Brain pericyte (primary cell): ENCODE results near the gene THEMIS.
A peak's percentile ranks its signal among the peaks of the same experiment; 100 is the strongest.
"Not testable (repeated sequence)": the region's sequence is repeated elsewhere in the genome, so short reads cannot be mapped to it uniquely, and the experiment has no call there.

Source experiments
- DNase-seq: peaks from one replicate; pipeline ENCODE4 v3.0.0-alpha.2; 2012; ENCODE audit warnings: low read depth, low spot score

Gene THEMIS

DNA sequence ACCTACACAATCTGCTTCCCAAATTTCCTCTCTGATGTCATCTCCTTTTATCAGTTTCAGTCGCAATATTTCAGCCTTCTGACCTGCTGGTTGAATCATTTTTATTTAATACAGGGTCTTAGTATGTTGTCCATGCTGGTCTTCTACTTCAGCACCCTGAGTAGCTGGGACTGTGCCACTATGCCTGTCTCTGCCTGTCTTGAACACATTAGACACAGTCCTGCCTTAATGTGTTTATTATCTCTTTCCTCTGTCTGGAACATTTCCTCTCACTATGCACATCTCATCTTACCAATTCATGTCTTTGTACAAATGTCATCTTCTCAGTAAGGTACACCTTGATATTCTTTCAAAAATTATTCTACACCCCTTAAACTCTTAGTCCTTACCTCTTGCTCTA is 106.5 kb downstream of the THEMIS start:
- DNase-seq = no peak

DNA sequence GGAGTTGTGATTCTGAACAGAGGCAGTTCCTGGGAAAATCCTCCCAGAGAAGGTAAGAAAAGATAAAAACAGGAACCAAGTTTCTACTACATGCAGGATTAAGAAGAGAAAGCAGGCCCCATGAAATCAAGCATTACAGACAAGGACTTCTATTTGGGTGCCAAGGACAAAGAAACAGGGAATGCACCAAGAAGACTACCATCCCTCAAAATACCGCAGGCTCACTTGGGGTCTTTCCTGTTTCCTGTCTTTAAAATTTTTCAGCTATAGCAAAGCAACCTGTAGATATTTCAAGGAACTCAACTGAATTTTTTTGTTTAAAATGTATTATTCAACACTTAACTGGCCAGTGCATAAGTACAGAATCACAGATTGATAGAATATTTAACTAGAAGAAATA is 107.5 kb downstream of the THEMIS start:
- DNase-seq = no peak

DNA sequence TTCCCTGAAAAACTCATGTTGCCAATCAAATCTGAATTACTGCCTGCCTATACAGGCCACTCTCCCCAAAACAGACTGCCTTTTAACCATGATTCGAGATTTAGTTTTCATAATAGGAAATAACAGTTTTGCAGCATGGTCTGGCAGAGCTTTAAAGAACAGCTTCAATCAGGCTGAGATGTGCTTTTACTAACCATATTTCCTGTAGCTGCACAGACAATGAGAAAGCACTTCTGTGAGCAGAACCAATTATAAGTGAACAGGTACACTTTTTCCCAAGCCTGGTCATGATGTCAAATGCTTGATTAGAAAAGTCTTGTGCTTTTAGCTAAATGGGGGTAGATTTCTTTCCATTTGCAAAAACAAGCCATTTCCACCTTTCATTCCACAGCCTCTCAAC is 108.2 kb downstream of the THEMIS start:
- DNase-seq = no peak

DNA sequence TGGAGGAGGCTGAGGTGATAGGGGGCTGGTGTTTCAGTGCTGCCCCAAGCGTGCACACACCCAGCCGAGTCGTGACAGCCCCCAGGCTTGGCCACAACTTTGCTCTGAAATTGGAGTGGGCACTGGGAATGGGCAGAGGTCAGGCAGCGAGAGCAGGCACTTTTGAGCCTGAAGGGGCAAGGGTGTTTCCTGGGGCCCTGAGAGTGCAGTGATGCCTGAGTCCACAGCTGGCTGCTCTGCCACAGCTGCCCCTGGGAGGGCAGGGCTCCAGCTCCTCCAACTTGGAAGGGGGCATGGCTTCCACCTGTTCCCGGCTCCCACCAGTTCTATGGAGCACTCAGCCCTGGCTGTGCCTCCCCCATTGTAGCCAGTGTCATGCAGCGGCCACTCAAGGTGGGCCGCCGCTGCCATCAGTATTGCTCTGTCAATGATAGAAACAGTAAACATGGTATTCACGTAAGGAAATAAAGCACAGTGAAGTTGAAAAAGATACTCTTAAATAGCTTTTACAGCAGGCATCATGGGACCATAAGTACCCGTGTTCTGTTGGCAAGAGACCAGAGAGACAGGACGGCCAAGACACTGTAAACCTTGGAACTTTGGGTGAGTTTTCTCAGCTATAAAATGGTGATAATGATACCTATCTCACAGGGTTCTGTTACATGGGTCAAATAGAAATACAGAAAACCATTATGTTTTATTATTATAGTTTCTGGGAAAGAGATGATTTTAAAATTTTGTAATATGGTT is 108.9 kb downstream of the THEMIS start:
- DNase-seq = no peak

DNA sequence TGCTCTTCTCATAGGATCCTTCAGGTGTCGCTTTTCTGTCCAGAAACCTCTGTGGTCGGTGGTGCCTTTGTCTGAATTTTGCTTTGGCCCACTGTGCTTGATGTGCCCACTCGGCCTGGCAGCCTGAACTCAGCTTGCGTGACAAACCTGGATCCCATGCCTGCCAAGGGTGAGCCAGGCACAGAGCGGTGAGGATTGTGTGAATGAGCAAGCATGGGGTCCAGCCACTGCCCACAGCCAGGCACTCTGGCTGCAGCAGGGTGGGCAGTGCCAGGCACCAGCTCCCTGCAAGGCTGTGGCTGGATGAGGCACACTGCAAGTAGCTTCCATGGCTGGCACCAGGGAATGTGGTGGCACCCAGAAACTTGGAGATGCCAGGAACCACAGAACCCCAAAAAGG is 110.3 kb downstream of the THEMIS start:
- DNase-seq = no peak

DNA sequence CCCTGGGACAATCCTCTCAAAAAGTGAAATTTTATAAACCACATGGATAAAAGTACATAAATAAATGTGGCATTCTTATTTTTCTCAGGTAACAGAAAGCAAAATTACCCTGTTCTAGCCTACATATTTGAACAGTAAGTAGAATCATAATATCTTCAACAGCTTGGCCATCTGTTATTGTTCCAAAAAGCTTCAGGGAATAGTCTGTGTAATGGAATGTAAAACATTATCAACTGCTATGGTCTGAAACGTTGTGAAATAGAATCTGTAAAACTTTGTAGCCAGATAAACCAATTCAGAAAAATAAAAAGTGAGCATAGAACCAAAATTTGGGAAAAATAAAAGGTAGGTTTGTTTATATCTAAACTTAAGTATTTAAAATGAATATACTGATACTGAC is 114.7 kb downstream of the THEMIS start:
- DNase-seq = no peak

DNA sequence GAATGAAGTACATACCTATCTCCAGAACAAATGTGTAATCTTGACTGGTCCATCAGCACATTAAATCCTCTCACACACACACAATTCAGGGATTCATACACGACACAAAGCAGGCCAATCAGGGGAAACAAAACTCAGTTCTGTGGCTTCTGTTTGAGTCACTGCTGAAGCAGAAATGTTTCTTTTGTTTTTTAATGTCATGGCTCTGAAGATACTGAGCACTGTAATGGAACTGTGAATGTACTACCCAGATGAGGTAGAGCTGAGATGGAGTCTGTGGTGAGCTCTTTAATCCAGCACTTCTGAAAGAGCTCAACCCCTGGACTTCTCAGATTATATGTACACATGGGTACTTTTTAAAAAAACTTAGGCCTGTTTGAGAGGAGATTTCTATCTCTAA is 116.4 kb downstream of the THEMIS start:
- DNase-seq = no peak

DNA sequence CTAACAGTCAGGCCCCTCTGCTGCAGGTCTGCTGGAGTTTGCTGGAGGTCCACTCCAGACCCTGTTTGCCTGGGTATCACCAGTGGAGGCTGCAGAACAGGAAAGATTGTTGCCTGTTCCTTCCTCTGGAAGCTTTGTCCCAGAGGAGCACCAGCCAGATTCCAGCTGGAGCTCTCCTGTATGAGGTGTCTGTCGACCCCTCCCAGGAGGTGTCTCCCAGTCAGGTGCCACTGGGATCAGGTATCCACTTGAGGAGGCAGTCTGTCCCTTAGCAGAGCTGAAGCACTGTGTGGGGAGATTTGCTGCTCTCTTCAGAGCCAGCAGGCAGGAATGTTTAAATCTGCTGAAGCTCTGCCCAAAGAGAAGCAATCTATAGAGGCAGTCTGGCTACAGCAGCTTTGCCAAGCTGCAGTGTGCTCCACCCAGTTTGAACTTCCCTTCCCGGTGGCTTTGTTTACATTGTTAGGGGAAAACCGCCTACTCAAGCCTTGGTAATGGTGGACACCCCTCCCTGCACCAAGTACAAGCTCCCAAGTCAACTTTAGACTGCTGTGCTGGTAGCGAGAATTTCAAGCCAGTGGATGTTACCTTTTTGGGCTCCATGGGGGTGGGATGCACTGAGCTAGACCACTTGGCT is 119.1 kb downstream of the THEMIS start:
- DNase-seq = not testable (repeated sequence)

DNA sequence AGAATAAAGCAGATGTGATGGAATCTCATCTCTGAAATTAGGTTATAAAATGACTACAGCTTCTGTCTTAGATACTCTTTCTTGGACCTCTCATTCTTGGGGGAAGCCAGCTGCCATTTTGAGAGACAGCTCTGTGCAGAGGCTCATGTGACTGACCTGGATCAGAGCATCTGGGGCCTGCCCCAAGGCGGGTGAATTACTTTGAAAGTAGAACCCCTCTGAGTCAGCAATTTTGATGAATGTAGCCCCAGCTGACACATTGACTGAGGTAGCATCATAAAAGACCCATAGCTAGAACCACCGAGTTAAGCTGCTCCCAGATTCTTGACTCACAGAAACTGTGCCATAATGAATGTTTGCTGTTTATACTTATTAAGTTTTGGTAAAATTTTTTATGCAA is 124.5 kb downstream of the THEMIS start:
- DNase-seq = no peak

DNA sequence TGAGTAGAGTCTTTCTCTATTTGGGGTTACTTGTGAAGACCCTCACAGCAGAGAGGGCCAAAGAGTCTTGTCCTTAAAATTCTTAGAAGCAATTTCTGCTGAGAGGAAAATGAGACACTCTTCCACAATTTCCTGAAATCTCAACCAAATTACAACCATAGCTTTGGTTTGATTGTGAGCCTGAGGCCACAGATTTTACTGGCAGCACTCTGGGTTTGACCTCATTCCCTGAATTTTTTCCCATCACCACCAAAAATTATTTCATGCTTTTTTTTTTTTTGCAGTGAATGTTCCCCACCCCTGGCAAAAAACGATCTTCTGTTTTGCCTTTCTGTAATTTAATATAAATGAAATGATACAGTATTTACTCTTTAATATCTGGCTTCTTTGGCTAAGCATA is 125.5 kb downstream of the THEMIS start:
- no peak for DNase-seq

DNA sequence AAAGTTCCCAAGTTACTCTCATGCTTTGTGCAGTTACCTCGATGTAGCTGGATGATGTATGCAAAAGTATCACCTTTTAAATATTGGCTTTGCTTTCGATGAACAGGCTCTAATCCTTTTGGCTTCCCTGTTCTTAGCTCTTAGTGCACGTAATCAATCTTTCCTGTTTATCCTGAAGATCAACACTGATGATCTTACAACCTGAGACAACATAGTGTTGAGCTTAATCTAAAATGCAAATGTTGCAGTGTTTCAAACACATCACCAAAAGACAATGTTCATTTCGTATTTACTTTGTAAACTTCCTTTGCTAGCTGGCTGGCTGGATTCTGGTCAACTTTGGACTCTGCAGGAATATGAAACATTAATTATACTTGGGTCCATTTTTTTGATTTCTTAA is 132.1 kb downstream of the THEMIS start:
- no peak for DNase-seq

DNA sequence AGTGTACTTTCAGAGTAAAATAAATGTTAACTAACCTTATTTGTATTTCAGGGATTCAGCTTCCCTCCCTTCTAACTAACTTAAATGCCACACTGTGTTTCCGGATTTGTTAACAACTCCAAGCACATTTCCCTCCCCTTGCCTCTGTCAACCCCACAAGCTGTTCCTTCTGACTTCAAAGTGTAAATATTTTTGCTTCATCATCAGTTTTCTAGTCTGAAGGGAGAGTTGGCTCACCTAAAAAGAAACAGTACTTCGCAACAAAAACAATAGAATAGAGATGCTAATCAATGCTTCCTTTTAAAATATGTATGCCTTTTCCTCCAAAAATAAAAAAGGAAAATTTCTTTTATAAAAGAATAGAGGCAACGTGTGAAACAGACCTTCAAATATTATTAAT is 132.6 kb downstream of the THEMIS start:
- DNase-seq = no peak

DNA sequence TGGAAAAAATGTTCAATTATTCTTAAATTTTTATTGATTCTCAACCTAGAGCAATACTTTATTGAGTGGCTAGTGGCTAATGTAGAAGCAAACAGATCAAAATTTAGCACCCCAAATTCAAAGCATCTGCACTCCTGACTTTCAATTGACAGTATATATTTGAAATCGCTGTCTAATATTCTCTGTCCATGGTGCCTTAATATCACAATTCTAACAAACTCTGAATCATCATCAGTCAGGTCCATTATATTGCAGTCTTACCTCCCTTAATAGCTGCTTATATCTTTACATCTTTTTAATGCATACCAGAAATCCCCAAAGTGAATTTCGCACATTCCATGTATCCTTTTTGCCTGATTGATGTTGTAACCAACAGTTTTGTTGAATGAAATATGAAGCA is 134.9 kb downstream of the THEMIS start:
- no peak for DNase-seq

DNA sequence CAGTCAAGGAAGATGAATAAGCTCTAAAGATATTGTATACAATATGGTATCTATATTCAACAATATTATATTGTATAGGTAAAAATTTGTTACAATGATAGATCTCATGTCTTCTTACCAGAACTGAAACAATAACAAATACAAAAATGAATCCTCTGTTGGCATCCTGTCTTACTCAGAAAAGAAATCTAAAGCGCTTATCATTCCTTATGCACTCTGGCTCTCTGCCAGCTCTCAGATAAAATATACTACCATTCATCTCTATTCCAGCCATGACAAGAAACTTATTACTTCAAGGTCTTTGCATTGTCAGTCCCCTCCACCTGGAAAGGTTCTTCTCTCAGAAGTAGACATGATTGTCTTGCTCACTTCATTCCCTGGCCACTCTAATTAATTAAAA is 138.6 kb downstream of the THEMIS start:
- DNase-seq = no peak

DNA sequence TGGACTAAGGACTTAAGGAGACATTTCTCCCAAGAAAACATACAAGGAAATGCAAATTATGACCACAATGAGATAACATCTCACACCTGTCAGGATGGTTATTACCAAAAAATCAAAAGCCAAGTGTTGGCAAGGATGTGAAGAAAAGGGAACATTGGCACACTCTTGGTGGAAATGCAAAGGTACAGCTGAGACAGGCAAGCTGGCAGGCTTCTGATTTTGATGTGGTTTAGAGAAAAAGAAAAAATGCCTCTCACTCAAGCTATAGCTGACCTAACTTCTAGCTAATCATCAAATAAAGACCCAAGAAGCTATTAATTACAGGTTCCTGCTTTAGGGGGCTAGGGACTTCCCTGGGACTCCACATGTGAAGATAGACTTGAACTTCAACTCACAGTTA is 139.8 kb downstream of the THEMIS start:
- DNase-seq = no peak

DNA sequence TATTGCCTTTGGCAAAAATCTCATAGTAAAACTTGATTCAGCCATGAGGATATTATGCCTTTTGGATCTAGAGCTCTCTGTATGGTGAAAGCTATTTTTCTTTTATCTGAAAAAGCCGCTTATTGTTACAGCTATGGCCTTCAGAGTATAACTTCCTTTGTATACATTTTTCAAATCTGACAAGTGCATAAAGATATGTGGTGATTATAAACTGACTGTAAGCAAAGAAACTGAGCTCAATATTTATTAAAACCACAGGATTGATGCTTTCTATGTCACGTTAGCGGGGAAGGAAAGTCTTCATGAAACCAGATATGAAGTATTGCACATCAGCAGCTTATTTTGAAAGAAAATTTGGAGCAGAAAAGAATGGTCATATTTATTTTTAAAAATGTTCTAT is 151.8 kb downstream of the THEMIS start:
- no peak for DNase-seq

DNA sequence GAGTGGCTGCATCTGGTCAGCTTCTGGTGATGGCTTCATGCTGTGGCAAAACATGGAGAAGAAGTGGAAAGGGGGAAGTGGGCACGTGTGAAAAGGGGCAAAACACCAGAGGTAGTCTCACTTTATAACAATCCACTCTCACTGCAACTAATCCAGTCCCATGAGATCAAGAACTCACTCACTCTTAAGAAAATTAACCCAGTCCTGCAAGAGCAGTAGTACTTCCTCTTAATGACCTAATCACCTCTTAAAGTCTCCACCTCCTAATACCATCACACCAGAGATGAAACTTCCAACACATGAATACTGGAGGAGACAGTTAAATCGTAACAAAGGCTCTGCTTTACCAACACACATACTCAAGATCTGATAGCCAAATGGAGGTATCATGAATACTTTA is 152.6 kb downstream of the THEMIS start:
- DNase-seq = no peak

DNA sequence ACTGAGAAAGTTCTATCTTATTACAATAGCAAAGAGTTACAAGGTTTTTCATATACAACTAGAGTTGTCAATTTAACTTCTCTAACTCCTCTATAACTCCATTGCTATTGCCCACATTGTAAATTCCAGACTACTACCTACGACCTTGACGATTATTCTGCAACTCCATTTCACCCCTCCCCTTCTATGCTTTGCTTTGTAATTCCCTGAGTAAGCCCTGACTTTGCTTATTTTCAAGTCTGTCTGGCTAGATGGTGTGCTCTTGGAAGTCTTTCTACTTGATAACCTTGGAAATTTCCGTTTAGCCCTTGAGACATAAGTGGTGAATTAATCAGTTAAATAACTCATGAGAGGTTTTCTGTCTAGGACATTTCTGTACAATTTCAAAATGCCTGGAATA is 162.4 kb downstream of the THEMIS start:
- DNase-seq = no peak

DNA sequence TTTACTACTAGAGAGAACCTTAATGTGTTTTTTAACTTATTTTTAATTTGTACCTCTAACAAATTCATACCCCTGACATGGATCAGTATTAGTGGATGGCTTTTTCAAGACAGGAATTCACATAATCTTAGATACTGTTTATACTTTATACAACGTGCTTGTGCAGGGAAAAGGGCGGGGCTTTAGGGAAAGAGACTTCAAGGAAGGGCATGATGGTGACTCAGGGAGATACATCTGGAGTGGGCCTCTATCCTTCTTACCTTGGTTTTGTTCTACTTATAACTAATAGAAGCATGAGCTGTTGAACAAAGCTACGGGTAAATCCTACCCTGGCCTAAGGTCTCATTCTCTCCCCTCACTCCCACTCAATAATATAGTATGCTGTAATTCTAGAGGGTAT is 163.1 kb downstream of the THEMIS start:
- DNase-seq = no peak

DNA sequence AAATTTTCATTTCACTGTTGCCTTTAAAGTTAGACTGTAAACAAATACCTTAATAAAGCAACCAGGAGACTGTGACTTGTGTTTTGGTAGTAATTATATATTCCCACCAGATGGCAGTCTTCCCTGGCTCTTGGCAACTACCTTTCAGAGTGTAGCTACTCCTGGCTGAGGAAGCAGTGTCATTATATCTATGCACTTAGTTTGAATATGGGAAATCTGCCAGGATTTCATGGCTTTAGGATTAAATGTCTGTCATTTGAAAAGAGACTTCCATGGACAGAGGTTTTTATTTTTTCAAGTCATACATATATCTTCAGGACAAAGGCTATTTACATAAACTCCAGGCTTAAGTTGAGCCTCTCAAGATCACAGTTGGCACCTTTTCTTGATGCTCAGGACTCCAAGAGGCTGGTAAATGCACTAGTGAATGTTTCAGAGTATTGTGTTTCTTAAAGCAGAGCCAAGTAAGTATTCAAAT is 163.8 kb downstream of the THEMIS start:
- DNase-seq = peak; percentile 37

DNA sequence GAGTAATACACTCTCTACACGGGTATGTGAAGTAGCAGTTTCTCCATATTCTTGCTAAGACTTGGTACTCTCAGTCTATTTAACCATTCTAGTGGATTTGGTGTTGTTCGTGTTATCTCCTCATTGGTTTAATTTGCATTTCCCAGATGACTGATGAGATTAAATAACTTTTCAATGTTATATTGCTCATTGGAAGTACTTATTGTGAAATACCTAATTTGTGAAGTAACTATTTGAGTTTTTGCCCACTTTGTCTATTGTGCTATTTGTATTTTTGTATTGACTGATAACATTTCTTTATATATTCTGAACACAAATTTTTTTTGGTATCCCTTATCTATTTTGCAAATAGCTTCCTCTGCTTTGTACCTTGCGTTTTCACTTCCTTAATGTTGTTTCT is 167.9 kb downstream of the THEMIS start:
- DNase-seq = no peak

DNA sequence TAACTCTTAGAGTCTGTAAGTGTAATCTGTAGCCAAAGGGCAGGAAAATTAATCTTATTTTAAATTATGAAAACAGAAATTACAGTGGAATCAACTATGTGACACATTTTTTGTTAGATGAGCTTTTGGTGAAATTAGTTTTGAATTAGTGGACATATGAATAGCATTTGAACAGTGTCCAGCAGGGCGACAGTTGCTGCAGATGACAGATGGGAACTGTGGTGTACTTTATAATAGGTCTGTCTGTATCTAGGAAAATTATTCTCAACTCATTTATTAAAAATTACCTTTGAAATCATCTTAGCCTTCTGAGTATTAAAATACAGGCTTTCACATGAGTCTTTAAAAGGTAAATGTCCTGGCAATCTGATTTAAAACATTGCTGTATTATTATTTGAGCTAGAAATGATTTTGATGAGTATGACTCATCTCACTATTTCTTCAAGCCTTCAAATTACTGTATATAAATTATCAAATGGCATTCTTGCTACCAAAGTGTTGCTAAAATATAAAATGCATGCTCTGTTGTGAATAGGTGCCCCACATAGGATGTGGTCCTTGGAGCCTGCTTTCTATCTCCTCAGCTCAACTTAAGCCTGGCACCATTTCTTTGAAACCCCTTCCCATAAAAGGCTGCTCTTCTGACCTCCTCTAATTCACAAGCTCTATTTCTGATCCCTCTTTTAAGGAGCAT is 173.5 kb downstream of the THEMIS start:
- no peak for DNase-seq

DNA sequence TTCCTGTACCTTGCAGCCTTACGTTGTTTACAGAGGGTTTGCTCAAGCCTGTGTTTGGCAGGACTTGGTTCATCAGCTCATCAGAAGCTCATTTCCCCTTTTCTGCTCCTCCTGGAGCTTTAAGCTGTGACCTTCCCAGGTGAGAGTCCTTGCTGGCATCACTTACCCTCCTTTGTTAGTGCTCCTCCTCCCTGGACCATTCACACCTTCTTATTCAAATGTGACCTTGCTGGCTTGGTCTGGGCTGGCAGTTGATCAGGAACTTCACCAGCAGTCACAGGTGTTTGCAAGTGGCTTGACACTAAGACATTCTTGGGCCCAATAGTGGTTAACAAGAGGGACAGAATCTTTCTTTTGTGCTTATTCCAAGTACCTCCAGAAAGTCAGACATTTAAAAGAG is 175.0 kb downstream of the THEMIS start:
- no peak for DNase-seq
